Measurements from ENCODE around the gene SRPRB. TPM values are rescaled to one million over a fixed set of nuclear protein-coding genes. Genes with fewer than 3 reads are reported as not detected.
A peak's percentile ranks its signal among the peaks of the same experiment; 100 is the strongest.

The SRPRB gene
- total and polyA plus RNA-seq, 9 of the 15 experiments (the other 6 are each of a cell fraction or from before 2014, with no cell fraction given) = 29.5 to 66.0 (median 41.4) TPM

DNA sequence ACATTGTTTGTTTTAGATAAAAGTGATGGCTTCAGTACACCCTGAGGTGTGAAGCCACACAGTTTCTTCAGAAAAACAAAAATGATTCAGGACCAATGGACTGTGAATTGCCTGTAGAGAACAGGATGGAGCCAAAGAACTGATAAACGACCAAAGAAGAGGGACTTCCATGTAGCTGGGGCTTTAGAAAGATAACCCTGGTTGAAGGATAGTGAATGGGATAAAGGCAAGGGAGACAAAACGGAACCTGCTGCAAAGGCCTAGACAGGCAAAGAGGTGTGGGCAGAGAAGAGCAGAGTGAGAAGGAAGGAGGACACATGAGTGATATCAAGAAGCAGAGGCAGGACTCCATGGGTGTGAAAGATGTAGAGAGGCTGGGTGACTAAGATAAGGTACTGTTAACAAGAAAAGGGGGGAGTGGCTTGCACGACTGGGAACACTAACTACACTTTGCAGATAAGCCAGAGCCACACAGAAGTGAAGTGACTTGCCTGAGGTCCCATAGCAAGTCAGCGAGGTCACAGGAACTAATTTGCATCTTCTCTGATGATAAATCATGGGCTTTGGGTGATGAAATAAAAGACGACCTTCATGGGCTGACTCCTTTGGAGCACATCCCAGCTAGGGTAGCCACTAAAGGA, 45.8 kb downstream of the SRPRB start (continued):
- TF ChIP-seq, protein P1, sequence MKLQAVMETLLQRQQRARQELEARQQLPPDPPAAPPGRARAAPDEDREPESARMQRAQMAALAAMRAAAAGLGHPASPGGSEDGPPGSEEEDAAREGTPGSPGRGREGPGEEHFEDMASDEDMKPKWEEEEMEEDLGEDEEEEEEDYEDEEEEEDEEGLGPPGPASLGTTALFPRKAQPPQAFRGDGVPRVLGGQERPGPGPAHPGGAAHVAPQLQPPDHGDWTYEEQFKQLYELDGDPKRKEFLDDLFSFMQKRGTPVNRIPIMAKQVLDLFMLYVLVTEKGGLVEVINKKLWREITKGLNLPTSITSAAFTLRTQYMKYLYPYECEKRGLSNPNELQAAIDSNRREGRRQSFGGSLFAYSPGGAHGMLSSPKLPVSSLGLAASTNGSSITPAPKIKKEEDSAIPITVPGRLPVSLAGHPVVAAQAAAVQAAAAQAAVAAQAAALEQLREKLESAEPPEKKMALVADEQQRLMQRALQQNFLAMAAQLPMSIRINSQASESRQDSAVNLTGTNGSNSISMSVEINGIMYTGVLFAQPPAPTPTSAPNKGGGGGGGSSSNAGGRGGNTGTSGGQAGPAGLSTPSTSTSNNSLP (IDR thresholded peaks at IDR 0.05; ENCODE audit: borderline replicate concordance, low read depth, low read length) = no peak
- TF ChIP-seq, protein P2, sequence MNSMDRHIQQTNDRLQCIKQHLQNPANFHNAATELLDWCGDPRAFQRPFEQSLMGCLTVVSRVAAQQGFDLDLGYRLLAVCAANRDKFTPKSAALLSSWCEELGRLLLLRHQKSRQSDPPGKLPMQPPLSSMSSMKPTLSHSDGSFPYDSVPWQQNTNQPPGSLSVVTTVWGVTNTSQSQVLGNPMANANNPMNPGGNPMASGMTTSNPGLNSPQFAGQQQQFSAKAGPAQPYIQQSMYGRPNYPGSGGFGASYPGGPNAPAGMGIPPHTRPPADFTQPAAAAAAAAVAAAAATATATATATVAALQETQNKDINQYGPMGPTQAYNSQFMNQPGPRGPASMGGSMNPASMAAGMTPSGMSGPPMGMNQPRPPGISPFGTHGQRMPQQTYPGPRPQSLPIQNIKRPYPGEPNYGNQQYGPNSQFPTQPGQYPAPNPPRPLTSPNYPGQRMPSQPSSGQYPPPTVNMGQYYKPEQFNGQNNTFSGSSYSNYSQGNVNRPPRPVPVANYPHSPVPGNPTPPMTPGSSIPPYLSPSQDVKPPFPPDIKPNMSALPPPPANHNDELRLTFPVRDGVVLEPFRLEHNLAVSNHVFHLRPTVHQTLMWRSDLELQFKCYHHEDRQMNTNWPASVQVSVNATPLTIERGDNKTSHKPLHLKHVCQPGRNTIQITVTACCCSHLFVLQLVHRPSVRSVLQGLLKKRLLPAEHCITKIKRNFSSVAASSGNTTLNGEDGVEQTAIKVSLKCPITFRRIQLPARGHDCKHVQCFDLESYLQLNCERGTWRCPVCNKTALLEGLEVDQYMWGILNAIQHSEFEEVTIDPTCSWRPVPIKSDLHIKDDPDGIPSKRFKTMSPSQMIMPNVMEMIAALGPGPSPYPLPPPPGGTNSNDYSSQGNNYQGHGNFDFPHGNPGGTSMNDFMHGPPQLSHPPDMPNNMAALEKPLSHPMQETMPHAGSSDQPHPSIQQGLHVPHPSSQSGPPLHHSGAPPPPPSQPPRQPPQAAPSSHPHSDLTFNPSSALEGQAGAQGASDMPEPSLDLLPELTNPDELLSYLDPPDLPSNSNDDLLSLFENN (IDR thresholded peaks at IDR 0.05; ENCODE audit: low read depth in 2 of 2, low read length in 2 of 2) = no peak
- TF ChIP-seq NR1H2 (CRISPR knock-in tag; IDR thresholded peaks at IDR 0.05) = no peak
- no peak for TF ChIP-seq ZNF384 (IDR thresholded peaks at IDR 0.05; ENCODE audit: low read depth, low read length)
- TF ChIP-seq JUND (IDR thresholded peaks at IDR 0.05; ENCODE audit: borderline replicate concordance, low read depth, low read length) = no peak
- TF ChIP-seq JUND (tag; IDR thresholded peaks at IDR 0.05; ENCODE audit: borderline replicate concordance, low read depth, low read length) = no peak; the same call in 2 of the 3 replicates
- TF ChIP-seq, protein P3, sequence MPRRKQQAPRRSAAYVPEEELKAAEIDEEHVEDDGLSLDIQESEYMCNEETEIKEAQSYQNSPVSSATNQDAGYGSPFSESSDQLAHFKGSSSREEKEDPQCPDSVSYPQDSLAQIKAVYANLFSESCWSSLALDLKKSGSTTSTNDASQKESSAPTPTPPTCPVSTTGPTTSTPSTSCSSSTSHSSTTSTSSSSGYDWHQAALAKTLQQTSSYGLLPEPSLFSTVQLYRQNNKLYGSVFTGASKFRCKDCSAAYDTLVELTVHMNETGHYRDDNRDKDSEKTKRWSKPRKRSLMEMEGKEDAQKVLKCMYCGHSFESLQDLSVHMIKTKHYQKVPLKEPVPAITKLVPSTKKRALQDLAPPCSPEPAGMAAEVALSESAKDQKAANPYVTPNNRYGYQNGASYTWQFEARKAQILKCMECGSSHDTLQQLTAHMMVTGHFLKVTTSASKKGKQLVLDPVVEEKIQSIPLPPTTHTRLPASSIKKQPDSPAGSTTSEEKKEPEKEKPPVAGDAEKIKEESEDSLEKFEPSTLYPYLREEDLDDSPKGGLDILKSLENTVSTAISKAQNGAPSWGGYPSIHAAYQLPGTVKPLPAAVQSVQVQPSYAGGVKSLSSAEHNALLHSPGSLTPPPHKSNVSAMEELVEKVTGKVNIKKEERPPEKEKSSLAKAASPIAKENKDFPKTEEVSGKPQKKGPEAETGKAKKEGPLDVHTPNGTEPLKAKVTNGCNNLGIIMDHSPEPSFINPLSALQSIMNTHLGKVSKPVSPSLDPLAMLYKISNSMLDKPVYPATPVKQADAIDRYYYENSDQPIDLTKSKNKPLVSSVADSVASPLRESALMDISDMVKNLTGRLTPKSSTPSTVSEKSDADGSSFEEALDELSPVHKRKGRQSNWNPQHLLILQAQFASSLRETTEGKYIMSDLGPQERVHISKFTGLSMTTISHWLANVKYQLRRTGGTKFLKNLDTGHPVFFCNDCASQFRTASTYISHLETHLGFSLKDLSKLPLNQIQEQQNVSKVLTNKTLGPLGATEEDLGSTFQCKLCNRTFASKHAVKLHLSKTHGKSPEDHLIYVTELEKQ (CRISPR knock-in tag; IDR thresholded peaks at IDR 0.05) = no peak
- TF ChIP-seq ZNF561 (CRISPR knock-in tag; conservative IDR thresholded peaks at IDR 0.05) = no peak
- no peak for TF ChIP-seq ZBTB8A (IDR thresholded peaks at IDR 0.05; ENCODE audit: partially characterized antibody)
- peak in 1 of 2 experiments; percentile 44; a peak in 1 of 3 replicates for TF ChIP-seq CBX3 (IDR thresholded peaks at IDR 0.05; ENCODE audit: borderline replicate concordance in 1 of 2, low read length in 2 of 2)
- TF ChIP-seq, protein P4, sequence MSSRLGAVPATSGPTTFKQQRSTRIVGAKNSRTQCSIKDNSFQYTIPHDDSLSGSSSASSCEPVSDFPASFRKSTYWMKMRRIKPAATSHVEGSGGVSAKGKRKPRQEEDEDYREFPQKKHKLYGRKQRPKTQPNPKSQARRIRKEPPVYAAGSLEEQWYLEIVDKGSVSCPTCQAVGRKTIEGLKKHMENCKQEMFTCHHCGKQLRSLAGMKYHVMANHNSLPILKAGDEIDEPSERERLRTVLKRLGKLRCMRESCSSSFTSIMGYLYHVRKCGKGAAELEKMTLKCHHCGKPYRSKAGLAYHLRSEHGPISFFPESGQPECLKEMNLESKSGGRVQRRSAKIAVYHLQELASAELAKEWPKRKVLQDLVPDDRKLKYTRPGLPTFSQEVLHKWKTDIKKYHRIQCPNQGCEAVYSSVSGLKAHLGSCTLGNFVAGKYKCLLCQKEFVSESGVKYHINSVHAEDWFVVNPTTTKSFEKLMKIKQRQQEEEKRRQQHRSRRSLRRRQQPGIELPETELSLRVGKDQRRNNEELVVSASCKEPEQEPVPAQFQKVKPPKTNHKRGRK (tag; IDR thresholded peaks at IDR 0.05) = no peak
- TF ChIP-seq, protein P5, sequence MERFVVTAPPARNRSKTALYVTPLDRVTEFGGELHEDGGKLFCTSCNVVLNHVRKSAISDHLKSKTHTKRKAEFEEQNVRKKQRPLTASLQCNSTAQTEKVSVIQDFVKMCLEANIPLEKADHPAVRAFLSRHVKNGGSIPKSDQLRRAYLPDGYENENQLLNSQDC (CRISPR knock-in tag; IDR thresholded peaks at IDR 0.05) = no peak
- TF ChIP-seq BRF1 (IDR thresholded peaks at IDR 0.05; ENCODE audit: borderline replicate concordance, extremely low read depth, insufficient read length) = no peak
